ENCODE measurements around the gene NSD1.

- TF ChIP-seq, protein P1, sequence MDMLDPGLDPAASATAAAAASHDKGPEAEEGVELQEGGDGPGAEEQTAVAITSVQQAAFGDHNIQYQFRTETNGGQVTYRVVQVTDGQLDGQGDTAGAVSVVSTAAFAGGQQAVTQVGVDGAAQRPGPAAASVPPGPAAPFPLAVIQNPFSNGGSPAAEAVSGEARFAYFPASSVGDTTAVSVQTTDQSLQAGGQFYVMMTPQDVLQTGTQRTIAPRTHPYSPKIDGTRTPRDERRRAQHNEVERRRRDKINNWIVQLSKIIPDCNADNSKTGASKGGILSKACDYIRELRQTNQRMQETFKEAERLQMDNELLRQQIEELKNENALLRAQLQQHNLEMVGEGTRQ (IDR thresholded peaks at IDR 0.05; ENCODE audit: low read depth, low read length): no peak
- TF ChIP-seq RAD21 (IDR thresholded peaks at IDR 0.05; ENCODE audit: low read length): no peak
- TF ChIP-seq, protein P2, sequence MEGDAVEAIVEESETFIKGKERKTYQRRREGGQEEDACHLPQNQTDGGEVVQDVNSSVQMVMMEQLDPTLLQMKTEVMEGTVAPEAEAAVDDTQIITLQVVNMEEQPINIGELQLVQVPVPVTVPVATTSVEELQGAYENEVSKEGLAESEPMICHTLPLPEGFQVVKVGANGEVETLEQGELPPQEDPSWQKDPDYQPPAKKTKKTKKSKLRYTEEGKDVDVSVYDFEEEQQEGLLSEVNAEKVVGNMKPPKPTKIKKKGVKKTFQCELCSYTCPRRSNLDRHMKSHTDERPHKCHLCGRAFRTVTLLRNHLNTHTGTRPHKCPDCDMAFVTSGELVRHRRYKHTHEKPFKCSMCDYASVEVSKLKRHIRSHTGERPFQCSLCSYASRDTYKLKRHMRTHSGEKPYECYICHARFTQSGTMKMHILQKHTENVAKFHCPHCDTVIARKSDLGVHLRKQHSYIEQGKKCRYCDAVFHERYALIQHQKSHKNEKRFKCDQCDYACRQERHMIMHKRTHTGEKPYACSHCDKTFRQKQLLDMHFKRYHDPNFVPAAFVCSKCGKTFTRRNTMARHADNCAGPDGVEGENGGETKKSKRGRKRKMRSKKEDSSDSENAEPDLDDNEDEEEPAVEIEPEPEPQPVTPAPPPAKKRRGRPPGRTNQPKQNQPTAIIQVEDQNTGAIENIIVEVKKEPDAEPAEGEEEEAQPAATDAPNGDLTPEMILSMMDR (conservative IDR thresholded peaks at IDR 0.05; ENCODE audit: low read depth, low read length): no peak
- TF ChIP-seq POLR2A (IDR thresholded peaks at IDR 0.05; ENCODE audit: low read depth, low read length): no peak
- TF ChIP-seq MXI1 (IDR thresholded peaks at IDR 0.05; ENCODE audit: borderline replicate concordance, low read depth, low read length): no peak
- TF ChIP-seq, protein P3, sequence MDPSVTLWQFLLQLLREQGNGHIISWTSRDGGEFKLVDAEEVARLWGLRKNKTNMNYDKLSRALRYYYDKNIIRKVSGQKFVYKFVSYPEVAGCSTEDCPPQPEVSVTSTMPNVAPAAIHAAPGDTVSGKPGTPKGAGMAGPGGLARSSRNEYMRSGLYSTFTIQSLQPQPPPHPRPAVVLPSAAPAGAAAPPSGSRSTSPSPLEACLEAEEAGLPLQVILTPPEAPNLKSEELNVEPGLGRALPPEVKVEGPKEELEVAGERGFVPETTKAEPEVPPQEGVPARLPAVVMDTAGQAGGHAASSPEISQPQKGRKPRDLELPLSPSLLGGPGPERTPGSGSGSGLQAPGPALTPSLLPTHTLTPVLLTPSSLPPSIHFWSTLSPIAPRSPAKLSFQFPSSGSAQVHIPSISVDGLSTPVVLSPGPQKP (IDR thresholded peaks at IDR 0.05; ENCODE audit: borderline replicate concordance, low read depth, low read length): no peak
- TF ChIP-seq NFE2L2 (IDR thresholded peaks at IDR 0.05; ENCODE audit: low read depth, low read length): no peak
Measured at GRCh38 chr5:177195307-177195952, 61.9 kb downstream of the NSD1 start.

Data from IMR-90 (cell line).